ENCODE data around the gene ADK. TPM values are rescaled to one million over a fixed set of nuclear protein-coding genes. Genes with fewer than 3 reads are reported as not detected.
A peak's percentile ranks its signal among the peaks of the same experiment; 100 is the strongest.

Gene ADK
- polyA plus RNA-seq, 1 donor (not counting 4 experiments of a cell fraction or from before 2014, with no cell fraction given) = 139 TPM

DNA sequence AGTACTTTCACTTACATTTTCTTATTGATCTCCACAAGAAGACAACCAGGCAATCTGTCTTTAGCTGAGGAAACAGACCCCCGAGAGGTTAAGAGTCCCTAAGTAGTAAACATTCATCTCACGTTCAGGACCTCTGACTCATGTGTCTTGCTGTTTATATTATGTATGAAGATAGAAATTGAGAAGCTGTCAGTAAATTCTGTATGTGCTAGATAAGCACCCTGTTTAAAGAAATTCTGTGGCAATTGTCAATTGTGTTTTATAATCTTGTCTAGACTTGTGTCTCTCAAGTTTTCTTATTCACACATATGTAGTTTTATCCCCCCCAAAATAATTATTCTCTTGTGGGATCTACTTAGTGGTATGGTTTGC lies 14.5 kb downstream of the ADK start:
- Histone ChIP-seq H4K20me1 (ENCODE audit: control insufficient read depth, extremely low read depth, insufficient read depth, low read length) (no peaks in the 10 kb centered on the region), H3K27ac (ENCODE audit: control insufficient read depth, insufficient read depth, low read length) (peak overlapping the region; percentile 8), H3K9me1 (ENCODE audit: control insufficient read depth, extremely low read depth, insufficient read depth, low read length) (no peaks in the 10 kb centered on the region), H3K4me3 (ENCODE audit: control insufficient read depth in 2 of 3, extremely low read depth in 1 of 3, insufficient read depth in 2 of 3, low read depth in 1 of 3, low read length in 3 of 3) (no peak overlapping the region), H3K36me3 (ENCODE audit: control insufficient read depth in 2 of 2, extremely low read depth in 1 of 2, insufficient read depth in 2 of 2, low read length in 2 of 2) (no peaks in the 10 kb centered on the region), H3K4me2 (ENCODE audit: control insufficient read depth, extremely low read depth, insufficient read depth, low read depth, low read length) (no peak overlapping the region), H3K27me3 (ENCODE audit: control insufficient read depth, extremely low read depth, insufficient read depth, low read length) (no peaks in the 10 kb centered on the region), H2AFZ (ENCODE audit: control insufficient read depth, low read length) (no peak overlapping the region), H3K79me2 (ENCODE audit: control insufficient read depth, insufficient read depth, low read length) (peaks cover 5% of the 10 kb centered on the region), H3K9ac (ENCODE audit: control insufficient read depth, extremely low read depth, insufficient read depth, low read length) (no peak overlapping the region), H3K4me1 (ENCODE audit: control insufficient read depth, extremely low read depth, insufficient read depth, low read length) (peaks cover 10% of the 10 kb centered on the region), H3K9me3 (ENCODE audit: control insufficient read depth, low read depth, low read length) (no peaks in the 10 kb centered on the region)
- FAIRE-seq = no peak
- dilution Hi-C loops (cut with MboI; ENCODE audit: extremely low pct_ligation_motif_present, low sequenced_read_pairs) = no loop called here
- DNase-seq (ENCODE audit: low read depth, low spot score) = no peak
- TF ChIP-seq EZH2 (IDR thresholded peaks at IDR 0.05; ENCODE audit: low read length) (no peak), CTCF (optimal IDR thresholded peaks at IDR 0.05 in 1 of 3, IDR thresholded peaks at IDR 0.05 in 1 of 3, conservative IDR thresholded peaks at IDR 0.05 in 1 of 3; ENCODE audit: extremely low read depth in 1 of 3, insufficient read depth in 2 of 3, low read length in 3 of 3) (no peak)

DNA sequence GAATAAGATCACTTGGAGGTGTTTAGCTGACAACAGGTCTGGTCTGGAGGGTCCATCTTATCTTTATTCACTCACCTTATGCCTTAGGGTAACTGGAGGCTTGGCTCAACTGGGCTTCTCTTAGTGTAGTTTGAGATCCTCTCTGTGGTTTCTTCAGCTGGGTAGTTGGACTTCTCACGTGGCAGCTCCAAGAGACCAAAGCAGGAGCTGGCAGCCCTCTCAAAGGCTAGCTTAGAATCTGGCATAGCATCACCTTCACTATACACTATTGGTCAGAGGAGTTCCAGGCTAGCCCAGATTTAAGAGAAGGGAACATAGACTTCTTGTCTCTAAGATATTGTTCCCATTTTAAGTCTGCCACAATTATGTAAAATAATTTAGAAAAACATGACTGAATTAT lies 16.4 kb downstream of the ADK start:
- H3K9me3 ChIP-seq (ENCODE audit: control insufficient read depth, low read depth, low read length) = no peaks in the 10 kb centered on the region
- H3K4me1 ChIP-seq (ENCODE audit: control insufficient read depth, extremely low read depth, insufficient read depth, low read length) = peaks cover 10% of the 10 kb centered on the region
- DNase-seq (ENCODE audit: low read depth, low spot score) = no peak
- H3K27me3 ChIP-seq (ENCODE audit: control insufficient read depth, extremely low read depth, insufficient read depth, low read length) = no peaks in the 10 kb centered on the region
- no peak for FAIRE-seq
- TF ChIP-seq CTCF (optimal IDR thresholded peaks at IDR 0.05 in 1 of 3, IDR thresholded peaks at IDR 0.05 in 1 of 3, conservative IDR thresholded peaks at IDR 0.05 in 1 of 3; ENCODE audit: extremely low read depth in 1 of 3, insufficient read depth in 2 of 3, low read length in 3 of 3) (no peak), EZH2 (IDR thresholded peaks at IDR 0.05; ENCODE audit: low read length) (no peak)
- H3K36me3 ChIP-seq (ENCODE audit: control insufficient read depth in 2 of 2, extremely low read depth in 1 of 2, insufficient read depth in 2 of 2, low read length in 2 of 2) = no peaks in the 10 kb centered on the region
- H2AFZ ChIP-seq (ENCODE audit: control insufficient read depth, low read length) = no peak overlapping the region
- no peak overlapping the region for H3K9ac ChIP-seq (ENCODE audit: control insufficient read depth, extremely low read depth, insufficient read depth, low read length)
- H3K9me1 ChIP-seq (ENCODE audit: control insufficient read depth, extremely low read depth, insufficient read depth, low read length) = no peaks in the 10 kb centered on the region
- H3K4me2 ChIP-seq (ENCODE audit: control insufficient read depth, extremely low read depth, insufficient read depth, low read depth, low read length) = no peak overlapping the region
- H3K27ac ChIP-seq (ENCODE audit: control insufficient read depth, insufficient read depth, low read length) = no peak overlapping the region
- dilution Hi-C loops (cut with MboI; ENCODE audit: extremely low pct_ligation_motif_present, low sequenced_read_pairs) = no loop called here
- no peak overlapping the region for H3K4me3 ChIP-seq (ENCODE audit: control insufficient read depth in 2 of 3, extremely low read depth in 1 of 3, insufficient read depth in 2 of 3, low read depth in 1 of 3, low read length in 3 of 3)
- no peaks in the 10 kb centered on the region for H4K20me1 ChIP-seq (ENCODE audit: control insufficient read depth, extremely low read depth, insufficient read depth, low read length)
- peaks cover 5% of the 10 kb centered on the region for H3K79me2 ChIP-seq (ENCODE audit: control insufficient read depth, insufficient read depth, low read length)
